SU-DHL-6 (cell line): Measurements from ENCODE around the gene KCNH6.

Experiments used
- H2AFZ ChIP-seq: fragments of 200-600 bp; sonication (generic); 2 replicates; pipeline ENCODE4 v1.6.1; 2014; ENCODE audit warnings: low read depth, mild to moderate bottlenecking, moderate library complexity, mixed read lengths, antibody characterized with exemption, low read length; ENCODE audit not compliant: severe bottlenecking
- H3F3A ChIP-seq: fragments of 200-600 bp; shearing (Covaris generic); 2 replicates; pipeline ENCODE4 v1.6.0; 2016; ENCODE audit warnings: antibody characterized with exemption, mild to moderate bottlenecking; ENCODE audit not compliant: insufficient read depth
- H3K27ac ChIP-seq: fragments of 200-600 bp; sonication (generic); 2 replicates; pipeline ENCODE4 v1.5.1; 2016; ENCODE audit warnings: low read depth, mild to moderate bottlenecking, low read length, moderate library complexity, mixed read lengths
- H3K27me3 ChIP-seq: fragments of 200-600 bp; sonication (generic), shearing (Covaris generic); 2 replicates; pipeline ENCODE4 v1.6.0; 2014; ENCODE audit warnings: mild to moderate bottlenecking, low read length
- H3K36me3 ChIP-seq: fragments of 200-600 bp; sonication (generic); 2 replicates; pipeline ENCODE4 v1.6.1; 2014; ENCODE audit warnings: mild to moderate bottlenecking, low read length, mixed read lengths
- H3K4me2 ChIP-seq: fragments of 300-600, 200-600 bp; shearing (Covaris generic), sonication (generic); 2 replicates; pipeline ENCODE4 v1.6.0; 2014; ENCODE audit warnings: low read length, low read depth, mild to moderate bottlenecking; ENCODE audit not compliant: poor library complexity, severe bottlenecking
- H3K4me3 ChIP-seq: fragments of 200-600 bp; sonication (generic); 2 replicates; pipeline ENCODE4 v1.5.1; 2014; ENCODE audit warnings: antibody characterized with exemption, low read length, mild to moderate bottlenecking, mixed read lengths; ENCODE audit not compliant: insufficient read depth, poor library complexity, severe bottlenecking
- H3K79me2 ChIP-seq: fragments of 200-600 bp; sonication (generic); 2 replicates; pipeline ENCODE4 v1.6.1; 2014; ENCODE audit warnings: mild to moderate bottlenecking, low read length, moderate library complexity; ENCODE audit not compliant: insufficient read depth
- H3K9ac ChIP-seq: fragments of 200-600 bp; sonication (generic); 2 replicates; pipeline ENCODE4 v1.7.0; 2014; ENCODE audit warnings: mild to moderate bottlenecking, low read length
- H3K9me2 ChIP-seq: fragments of 200-600 bp; sonication (generic); replicated peaks from 2 replicates; pipeline ENCODE4 v1.6.1; 2014; ENCODE audit warnings: low read length; ENCODE audit not compliant: insufficient read depth
- H3K9me3 ChIP-seq: fragments of 200-600 bp; sonication (generic); 2 replicates; pipeline ENCODE4 v1.6.1; 2014; ENCODE audit warnings: low read length, mixed read lengths; ENCODE audit not compliant: insufficient read depth
- H4K20me1 ChIP-seq: fragments of 200-600 bp; sonication (generic); 2 replicates; pipeline ENCODE4 v1.6.1; 2014; ENCODE audit warnings: low read depth, mild to moderate bottlenecking, antibody characterized with exemption, low read length, moderate library complexity, mixed read lengths
- EZH2phosphoT487 ChIP-seq: fragments of 200-600 bp; sonication (generic), shearing (Covaris generic); conservative IDR thresholded peaks from 2 replicates; pipeline ENCODE4 v1.6.1; 2018; ENCODE audit warnings: mild to moderate bottlenecking, antibody characterized with exemption, low read length, moderate library complexity, mixed read lengths
- TF ChIP-seq, protein P1 (sequence below): fragments of 200-600 bp; sonication (generic); IDR thresholded peaks from one replicate; pipeline ENCODE4 v1.5.1; 2017; ENCODE audit warnings: antibody characterized with exemption, mild to moderate bottlenecking, low read length, moderate library complexity; ENCODE audit not compliant: insufficient read depth, poor library complexity, severe bottlenecking

KCNH6 gene

DNA sequence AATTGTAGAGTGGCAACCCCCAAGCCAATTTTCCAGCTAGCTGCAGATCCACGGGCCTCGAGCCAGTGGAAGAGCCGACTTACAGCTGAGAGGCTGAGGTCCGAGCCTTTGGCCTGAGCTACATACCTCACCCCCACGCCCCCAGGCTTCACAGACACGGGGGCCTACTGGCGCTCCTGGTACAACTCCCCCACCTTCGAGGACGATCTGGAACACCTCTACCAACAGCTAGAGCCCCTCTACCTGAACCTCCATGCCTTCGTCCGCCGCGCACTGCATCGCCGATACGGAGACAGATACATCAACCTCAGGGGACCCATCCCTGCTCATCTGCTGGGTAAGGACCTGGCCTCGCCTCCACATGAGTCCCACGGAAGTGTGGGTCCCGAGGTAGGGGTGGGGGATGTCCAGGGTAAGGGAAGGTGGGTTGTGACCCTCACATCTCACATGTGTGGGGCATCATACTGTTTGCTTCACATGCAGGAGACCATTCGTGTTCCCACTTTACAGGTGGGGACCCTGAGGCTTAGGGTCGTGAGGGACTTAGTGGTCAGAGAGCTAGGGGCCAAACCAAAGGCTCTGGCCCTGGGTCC lies 42.9 kb upstream of the KCNH6 start:
- Histone ChIP-seq H2AFZ (no peak overlapping the region), H3K9me3 (no peaks in the 10 kb centered on the region), H3F3A (no peaks in the 10 kb centered on the region), H3K9me2 (no peaks in the 10 kb centered on the region), H3K27ac (no peak overlapping the region), H3K9ac (no peak overlapping the region), H4K20me1 (no peaks in the 10 kb centered on the region), H3K4me2 (no peak overlapping the region), H3K27me3 (no peaks in the 10 kb centered on the region), H3K4me3 (no peak overlapping the region), H3K79me2 (no peaks in the 10 kb centered on the region), H3K36me3 (no peaks in the 10 kb centered on the region)
- TF ChIP-seq, protein P1, sequence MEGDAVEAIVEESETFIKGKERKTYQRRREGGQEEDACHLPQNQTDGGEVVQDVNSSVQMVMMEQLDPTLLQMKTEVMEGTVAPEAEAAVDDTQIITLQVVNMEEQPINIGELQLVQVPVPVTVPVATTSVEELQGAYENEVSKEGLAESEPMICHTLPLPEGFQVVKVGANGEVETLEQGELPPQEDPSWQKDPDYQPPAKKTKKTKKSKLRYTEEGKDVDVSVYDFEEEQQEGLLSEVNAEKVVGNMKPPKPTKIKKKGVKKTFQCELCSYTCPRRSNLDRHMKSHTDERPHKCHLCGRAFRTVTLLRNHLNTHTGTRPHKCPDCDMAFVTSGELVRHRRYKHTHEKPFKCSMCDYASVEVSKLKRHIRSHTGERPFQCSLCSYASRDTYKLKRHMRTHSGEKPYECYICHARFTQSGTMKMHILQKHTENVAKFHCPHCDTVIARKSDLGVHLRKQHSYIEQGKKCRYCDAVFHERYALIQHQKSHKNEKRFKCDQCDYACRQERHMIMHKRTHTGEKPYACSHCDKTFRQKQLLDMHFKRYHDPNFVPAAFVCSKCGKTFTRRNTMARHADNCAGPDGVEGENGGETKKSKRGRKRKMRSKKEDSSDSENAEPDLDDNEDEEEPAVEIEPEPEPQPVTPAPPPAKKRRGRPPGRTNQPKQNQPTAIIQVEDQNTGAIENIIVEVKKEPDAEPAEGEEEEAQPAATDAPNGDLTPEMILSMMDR = no peak

DNA sequence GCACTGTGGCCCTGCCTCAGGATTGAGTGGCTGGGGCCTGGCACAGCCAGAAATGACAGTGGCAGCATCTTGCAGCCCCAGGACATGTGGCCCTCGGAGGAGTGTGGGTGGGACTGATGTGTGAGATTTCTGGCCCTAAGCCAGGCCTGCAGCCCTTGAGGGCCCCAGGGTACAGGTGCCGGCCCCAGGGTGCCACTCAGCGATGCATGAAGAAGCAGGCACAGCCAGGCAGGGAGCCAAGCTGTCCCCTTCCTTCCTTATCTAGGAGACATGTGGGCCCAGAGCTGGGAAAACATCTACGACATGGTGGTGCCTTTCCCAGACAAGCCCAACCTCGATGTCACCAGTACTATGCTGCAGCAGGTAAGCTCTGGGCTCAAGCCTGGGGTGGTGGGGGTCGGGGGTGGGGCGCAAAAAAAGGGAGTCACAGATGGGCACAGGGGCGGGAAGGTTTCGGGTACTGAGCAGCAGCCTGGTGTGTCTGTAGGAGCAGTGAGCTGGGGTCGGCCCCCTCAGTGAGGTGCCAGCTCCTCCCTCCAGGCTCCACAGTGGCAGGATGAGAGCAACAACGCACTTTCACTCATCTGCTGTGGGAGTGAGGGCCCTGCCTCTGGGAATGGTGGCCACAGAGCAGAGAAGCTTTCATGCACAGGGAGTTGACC lies 42.2 kb upstream of the KCNH6 start:
- Histone ChIP-seq H3K9me3 (no peaks in the 10 kb centered on the region), H3F3A (no peaks in the 10 kb centered on the region), H3K9ac (no peak overlapping the region), H4K20me1 (no peaks in the 10 kb centered on the region), H3K79me2 (no peaks in the 10 kb centered on the region), H3K4me2 (no peak overlapping the region), H2AFZ (no peak overlapping the region), H3K27me3 (no peaks in the 10 kb centered on the region), H3K36me3 (no peaks in the 10 kb centered on the region), H3K9me2 (no peaks in the 10 kb centered on the region), H3K27ac (no peak overlapping the region), H3K4me3 (no peak overlapping the region)
- TF ChIP-seq, protein P1 = no peak
- no peak for TF ChIP-seq EZH2phosphoT487

DNA sequence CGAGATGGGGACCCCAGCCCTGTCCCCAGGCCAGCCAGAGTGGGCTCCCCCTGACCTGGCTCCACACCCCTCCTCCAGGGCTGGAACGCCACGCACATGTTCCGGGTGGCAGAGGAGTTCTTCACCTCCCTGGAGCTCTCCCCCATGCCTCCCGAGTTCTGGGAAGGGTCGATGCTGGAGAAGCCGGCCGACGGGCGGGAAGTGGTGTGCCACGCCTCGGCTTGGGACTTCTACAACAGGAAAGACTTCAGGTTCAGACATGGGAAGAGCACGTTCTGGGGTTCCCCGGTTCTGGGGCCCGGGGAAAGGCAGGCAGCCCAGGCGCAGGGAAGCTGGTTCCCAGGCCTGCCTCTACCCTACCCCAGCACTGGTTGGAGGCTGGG lies 41.7 kb upstream of the KCNH6 start:
- H3K9ac ChIP-seq = no peak overlapping the region
- H3K36me3 ChIP-seq = no peaks in the 10 kb centered on the region
- no peak overlapping the region for H3K27ac ChIP-seq
- no peaks in the 10 kb centered on the region for H3K27me3 ChIP-seq
- no peaks in the 10 kb centered on the region for H3K9me3 ChIP-seq
- no peak overlapping the region for H3K4me2 ChIP-seq
- H3K79me2 ChIP-seq = no peaks in the 10 kb centered on the region
- no peak overlapping the region for H3K4me3 ChIP-seq
- no peaks in the 10 kb centered on the region for H3F3A ChIP-seq
- no peaks in the 10 kb centered on the region for H4K20me1 ChIP-seq
- no peak for TF ChIP-seq EZH2phosphoT487
- TF ChIP-seq, protein P1 = no peak
- no peak overlapping the region for H2AFZ ChIP-seq
- H3K9me2 ChIP-seq = no peaks in the 10 kb centered on the region
